IMR-90 (cell line): ENCODE results near the gene EXOC6B. TPM values are rescaled to one million over a fixed set of nuclear protein-coding genes. Genes with fewer than 3 reads are reported as not detected.

Experiments used
- ATAC-seq: fragments of 200-7000 bp; cut with Tn5 transposase; 2 replicates; pipeline ENCODE4 v1.9.1; 2020; ENCODE audit warnings: low read depth, mild to moderate bottlenecking, moderate library complexity
- BruUV-seq: library from RNA; stranded (reverse); fragments of 400-500 nt; replicated peaks from 2 replicates; lab custom pipeline; 2021; lab: Mats Ljungman, UMichigan
- CTCF ChIA-PET: fragments of 300-600 bp; formaldehyde crosslinking; extraction: SDS; loops from one replicate; lab custom pipeline; 2021; ENCODE audit warnings: antibody characterized with exemption; lab: Yijun Ruan, JAX
- POLR2A ChIA-PET: fragments of 300-600 bp; sonication (Branson Sonifier 250); formaldehyde crosslinking; loops from one replicate; lab custom pipeline; 2022; ENCODE audit warnings: antibody characterized with exemption; ENCODE audit not compliant: unreplicated experiment; lab: Charles Lee
- DNase-seq: peaks from one replicate; pipeline ENCODE4 v3.0.0; 2013
- H2AFZ ChIP-seq: replicated peaks from 2 replicates; pipeline ENCODE3; 2013; ENCODE audit warnings: low read length, mild to moderate bottlenecking; ENCODE audit not compliant: poor library complexity
- H2AK5ac ChIP-seq: 2 replicates; pipeline ENCODE4 v1.6.1; 2013; ENCODE audit warnings: low read depth, low read length, inconsistent platforms
- H2AK9ac ChIP-seq: replicated peaks from 2 replicates; pipeline ENCODE3; 2013; ENCODE audit warnings: mild to moderate bottlenecking, low read depth, low read length, moderate library complexity; ENCODE audit not compliant: poor library complexity
- H2BK120ac ChIP-seq: 2 replicates; pipeline ENCODE4 v1.6.1; 2013; ENCODE audit warnings: low read depth, low read length, inconsistent platforms
- H2BK15ac ChIP-seq: 3 replicates; pipeline ENCODE4 v1.6.1; 2013; ENCODE audit warnings: low read depth, low read length, inconsistent platforms
- H2BK20ac ChIP-seq: 2 replicates; pipeline ENCODE4 v1.6.1; 2013; ENCODE audit warnings: low read depth, mild to moderate bottlenecking, inconsistent platforms, low read length, moderate library complexity
- H2BK5ac ChIP-seq: 2 replicates; pipeline ENCODE4 v1.6.1; 2013; ENCODE audit warnings: mild to moderate bottlenecking, low read depth, low read length, inconsistent platforms; ENCODE audit not compliant: poor library complexity, severe bottlenecking
- H3K14ac ChIP-seq: replicated peaks from 2 replicates; pipeline ENCODE4 v1.6.1; 2013; ENCODE audit warnings: low read depth, low read length, inconsistent platforms
- H3K18ac ChIP-seq: 2 replicates; pipeline ENCODE4 v1.6.1; 2013; ENCODE audit warnings: low read depth, low read length, control low read depth
- H3K23ac ChIP-seq: 2 replicates; pipeline ENCODE4 v1.6.1; 2013; ENCODE audit warnings: low read depth, low read length, inconsistent platforms
- H3K27ac ChIP-seq: 2 replicates; pipeline ENCODE4 v1.5.1; 2013; ENCODE audit warnings: mild to moderate bottlenecking, control low read depth, low read length; ENCODE audit not compliant: insufficient read depth
- H3K27me3 ChIP-seq: 2 replicates; pipeline ENCODE4 v1.6.1; 2013; ENCODE audit warnings: low read length; ENCODE audit not compliant: control insufficient read depth, insufficient read depth
- H3K36me3 ChIP-seq: 2 replicates; pipeline ENCODE4 v1.6.1; 2013; ENCODE audit warnings: low read length, mixed read lengths; ENCODE audit not compliant: control insufficient read depth, insufficient read depth
- H3K4ac ChIP-seq: 2 replicates; pipeline ENCODE4 v1.6.1; 2013; ENCODE audit warnings: low read depth, low read length, inconsistent platforms
- H3K4me1 ChIP-seq: 2 replicates; pipeline ENCODE4 v1.6.1; 2013; ENCODE audit warnings: low read length, mixed read lengths; ENCODE audit not compliant: control insufficient read depth, insufficient read depth
- H3K4me2 ChIP-seq: 2 replicates; pipeline ENCODE4 v1.6.1; 2013; ENCODE audit warnings: low read depth, mild to moderate bottlenecking, control low read depth, low read length, moderate library complexity
- H3K4me3 ChIP-seq: 2 replicates; pipeline ENCODE4 v1.5.1; 2013; ENCODE audit warnings: low read depth, mild to moderate bottlenecking, control low read depth, low read length, moderate library complexity; ENCODE audit not compliant: insufficient read depth
- H3K56ac ChIP-seq: 2 replicates; pipeline ENCODE4 v1.6.1; 2013; ENCODE audit warnings: low read length, inconsistent platforms; ENCODE audit not compliant: insufficient read depth; ENCODE audit errors: extremely low read depth
- H3K79me1 ChIP-seq, 2 experiments: 2 replicates each; pipeline ENCODE4 v1.6.1; 2013; ENCODE audit warnings: low read length in 2 of 2, inconsistent platforms in 1 of 2, low read depth in 1 of 2
- H3K9ac ChIP-seq: 2 replicates; pipeline ENCODE4 v1.6.1; 2013; ENCODE audit warnings: low read depth, low read length, control low read depth
- H3K9me1 ChIP-seq: 2 replicates; pipeline ENCODE4 v1.6.1; 2013; ENCODE audit warnings: low read length, inconsistent platforms; ENCODE audit not compliant: insufficient read depth
- H3K9me3 ChIP-seq: 2 replicates; pipeline ENCODE4 v1.6.1; 2013; ENCODE audit warnings: low read length; ENCODE audit not compliant: control insufficient read depth, insufficient read depth
- H4K20me1 ChIP-seq: 2 replicates; pipeline ENCODE4 v1.6.1; 2013; ENCODE audit warnings: low read length, inconsistent platforms; ENCODE audit not compliant: insufficient read depth
- H4K5ac ChIP-seq: 2 replicates; pipeline ENCODE4 v1.6.1; 2013; ENCODE audit warnings: mild to moderate bottlenecking, low read depth, low read length, control low read depth
- H4K8ac ChIP-seq, 2 experiments: 2 replicates each; pipeline ENCODE4 v1.6.1; 2013; ENCODE audit warnings: low read depth in 2 of 2, low read length in 2 of 2, control low read depth in 1 of 2, inconsistent platforms in 1 of 2
- H4K91ac ChIP-seq: 2 replicates; pipeline ENCODE4 v1.6.1; 2013; ENCODE audit warnings: low read depth, low read length, inconsistent platforms; ENCODE audit not compliant: insufficient read depth
- BHLHE40 ChIP-seq: fragments of 150-350 bp; IDR thresholded peaks from 2 replicates; pipeline ENCODE4 v1.6.1; 2016; ENCODE audit warnings: mild to moderate bottlenecking, low read depth, low read length
- CHD1 ChIP-seq: IDR thresholded peaks from 2 replicates; pipeline ENCODE4 v1.6.1; 2012; ENCODE audit warnings: low read depth, low read length, improper control_type of control experiment
- CTCF ChIP-seq: conservative IDR thresholded peaks from 2 replicates; pipeline ENCODE4 v1.5.1; 2012; ENCODE audit warnings: mild to moderate bottlenecking, low read depth, low read length, improper control_type of control experiment
- FOS ChIP-seq: fragments of 150-350 bp; IDR thresholded peaks from 2 replicates; pipeline ENCODE4 v1.6.1; 2016; ENCODE audit warnings: low read depth, low read length
- MAFK ChIP-seq: IDR thresholded peaks from 2 replicates; pipeline ENCODE4 v1.6.1; 2012; ENCODE audit warnings: low read depth, low read length, improper control_type of control experiment
- MAZ ChIP-seq: IDR thresholded peaks from 2 replicates; pipeline ENCODE4 v1.6.1; 2012; ENCODE audit warnings: low read depth, mild to moderate bottlenecking, low read length, improper control_type of control experiment, moderate library complexity, borderline replicate concordance
- MXI1 ChIP-seq: IDR thresholded peaks from 2 replicates; pipeline ENCODE4 v1.6.1; 2012; ENCODE audit warnings: low read depth, mild to moderate bottlenecking, low read length, moderate library complexity, borderline replicate concordance
- POLR2A ChIP-seq: IDR thresholded peaks from 2 replicates; pipeline ENCODE4 v1.6.1; 2012; ENCODE audit warnings: mild to moderate bottlenecking, low read depth, low read length
- RAD21 ChIP-seq: IDR thresholded peaks from 2 replicates; pipeline ENCODE4 v1.6.1; 2012; ENCODE audit warnings: low read length, improper control_type of control experiment
- RFX5 ChIP-seq: IDR thresholded peaks from 2 replicates; pipeline ENCODE4 v1.8.0; 2012; ENCODE audit warnings: low read depth, mild to moderate bottlenecking, low read length, moderate library complexity
- SMC3 ChIP-seq: fragments of 150-350 bp; IDR thresholded peaks from 2 replicates; pipeline ENCODE4 v1.6.1; 2016; ENCODE audit warnings: low read depth, mild to moderate bottlenecking, antibody characterized with exemption, low read length, moderate library complexity
- USF2 ChIP-seq: fragments of 150-350 bp; IDR thresholded peaks from 2 replicates; pipeline ENCODE4 v1.6.1; 2017; ENCODE audit warnings: mild to moderate bottlenecking, antibody characterized with exemption, low read length, low read depth
- WGBS, 2 experiments: methylation state at CpG; one replicate each; pipeline versions ENCODE4 v1.1.5 to v1.1.7; 2013; ENCODE audit warnings: missing lambda C conversion rate in 2 of 2; ENCODE audit not compliant: insufficient read length in 1 of 2; ENCODE audit errors: extremely low coverage in 2 of 2; 5-methylcytosine and 5-hydroxymethylcytosine counted together
- dilution Hi-C: fragments of 300-500 bp; cut with HindIII; formaldehyde crosslinking; loops from one replicate; pipeline ENCODE4 v1.14.3; 2018; ENCODE audit warnings: low sequenced_read_pairs; ENCODE audit not compliant: unreplicated experiment
- in situ Hi-C: fragments of 300-500 bp; cut with MboI; formaldehyde crosslinking; loops from 3 replicates; pipeline ENCODE4 v1.14.3; 2019; ENCODE audit warnings: low sequenced_read_pairs, inconsistent platforms, mixed read lengths
- intact Hi-C: fragments of 100-400 bp; cut with micrococcal nuclease; formaldehyde crosslinking; loops from 2 replicates; pipeline ENCODE4 v1.10.0; 2022
- polyA plus RNA-seq, 3 experiments: library from polyadenylated mRNA; depleted of rRNA; stranded (reverse); fragments of >200 nt; gene quantifications; 2 replicates each; pipeline ENCODE4 v1.2.3, GENCODE V29; 2012; ENCODE audit warnings: low replicate concordance in 1 of 3
- total RNA-seq: library from RNA; depleted of rRNA; stranded (reverse); fragments of >200 nt; gene quantifications from 2 replicates; pipeline ENCODE4 v1.2.3, GENCODE V29; 2012

EXOC6B gene
- total and polyA plus RNA-seq, 2 of the 4 experiments (the other 2 are of a cell fraction), result 10.2 to 29.4 TPM

GRCh38 chr2:72135921-72136320, 689.9 kb downstream of the EXOC6B start:
- no peak overlapping the region for H3K4ac ChIP-seq
- in situ Hi-C loops (no loop called here), intact Hi-C loops (loop anchor here (5.0 kb wide), 2 partner anchors 524 to 589 kb away; no protein-coding TSS in a partner anchor), dilution Hi-C loops (no loop called here)
- ATAC-seq (no peak), DNase-seq (no peak)
- H2BK15ac ChIP-seq, result no peak overlapping the region
- no peak overlapping the region for H2AK9ac ChIP-seq
- TF ChIP-seq POLR2A (no peak), BHLHE40 (no peak), RFX5 (no peak), SMC3 (no peak), MAZ (no peak), USF2 (no peak), CTCF (no peak), MXI1 (no peak), FOS (no peak), CHD1 (no peak), MAFK (no peak), RAD21 (no peak)
- H3K36me3 ChIP-seq, result no peaks in the 10 kb centered on the region
- no peak overlapping the region for H3K4me2 ChIP-seq
- CTCF ChIA-PET, result no interaction called here
- no peak overlapping the region for H2BK5ac ChIP-seq
- H4K5ac ChIP-seq, result no peak overlapping the region
- no peak overlapping the region for H3K18ac ChIP-seq
- no peaks in the 10 kb centered on the region for H3K4me1 ChIP-seq
- H3K9me3 ChIP-seq, result no peaks in the 10 kb centered on the region
- H3K27me3 ChIP-seq, result peaks cover 26% of the 10 kb centered on the region; the same call in 1 of the 2 replicates
- no TSS peak for BruUV-seq
- H4K91ac ChIP-seq, result no peak overlapping the region
- no peak overlapping the region for H3K9ac ChIP-seq
- H4K20me1 ChIP-seq, result no peaks in the 10 kb centered on the region
- H2AK5ac ChIP-seq, result no peak overlapping the region
- no peak overlapping the region for H3K14ac ChIP-seq
- H3K56ac ChIP-seq, result no peak overlapping the region
- no peaks in the 10 kb centered on the region for H3K9me1 ChIP-seq
- no CpG with 5 or more reads among the region's 8 CpGs for WGBS, 2 experiments
- H2BK120ac ChIP-seq, result no peak overlapping the region
- no peak overlapping the region for H2AFZ ChIP-seq
- no peak overlapping the region for H3K23ac ChIP-seq
- no peak overlapping the region for H3K27ac ChIP-seq
- H4K8ac ChIP-seq, result no peak overlapping the region
- H3K4me3 ChIP-seq, result no peak overlapping the region
- H3K79me1 ChIP-seq, result no peaks in the 10 kb centered on the region
- no peak overlapping the region for H2BK20ac ChIP-seq
- POLR2A ChIA-PET, result no interaction called here
